KMS-11 (cell line): Measurements from ENCODE around the gene MBNL3.

ENCODE experiments used
- H2AFZ ChIP-seq: fragments of 200-600 bp; sonication (generic); 2 replicates; pipeline ENCODE4 v1.6.1; 2016; ENCODE audit warnings: antibody characterized with exemption, mixed run types, low read depth
- H3K27ac ChIP-seq: fragments of 200-600 bp; sonication (generic); 2 replicates; pipeline ENCODE4 v1.6.1; 2016; ENCODE audit warnings: mild to moderate bottlenecking, mixed run types
- H3K27me3 ChIP-seq: fragments of 200-600 bp; sonication (generic); 2 replicates; pipeline ENCODE4 v1.6.1; 2017; ENCODE audit warnings: mild to moderate bottlenecking, low read depth, mixed run types, moderate library complexity; ENCODE audit not compliant: insufficient read depth
- H3K36me3 ChIP-seq: fragments of 200-600 bp; sonication (generic); 2 replicates; pipeline ENCODE4 v1.6.1; 2017; ENCODE audit warnings: mild to moderate bottlenecking, mixed run types; ENCODE audit not compliant: insufficient read depth
- H3K4me1 ChIP-seq: fragments of 200-600 bp; sonication (generic); 2 replicates; pipeline ENCODE4 v1.6.1; 2016; ENCODE audit warnings: mild to moderate bottlenecking, low read depth, mixed run types; ENCODE audit not compliant: poor library complexity, severe bottlenecking
- H3K4me2 ChIP-seq: fragments of 200-600 bp; sonication (generic); 2 replicates; pipeline ENCODE4 v1.7.0; 2016; ENCODE audit warnings: mild to moderate bottlenecking, mixed run types
- H3K4me3 ChIP-seq: fragments of 200-600 bp; sonication (generic); IDR thresholded peaks from 2 replicates; pipeline ENCODE4 v1.6.1; 2017; ENCODE audit warnings: low read depth, low read length, mixed read lengths; ENCODE audit not compliant: insufficient read depth
- H3K79me2 ChIP-seq: fragments of 200-600 bp; sonication (generic); 2 replicates; pipeline ENCODE4 v1.6.1; 2016; ENCODE audit warnings: low read depth, mixed run types; ENCODE audit not compliant: insufficient read depth
- H3K9ac ChIP-seq: fragments of 200-600 bp; sonication (generic); 2 replicates; pipeline ENCODE4 v1.6.1; 2016; ENCODE audit warnings: mild to moderate bottlenecking, mixed run types
- H4K20me1 ChIP-seq: fragments of 200-600 bp; sonication (generic); 2 replicates; pipeline ENCODE4 v1.6.1; 2016; ENCODE audit warnings: mild to moderate bottlenecking, mixed run types; ENCODE audit not compliant: insufficient read depth
- CTCF ChIP-seq: fragments of 200-600 bp; sonication (generic); conservative IDR thresholded peaks from 2 replicates; pipeline ENCODE4 v1.6.1; 2017; ENCODE audit warnings: low read depth, mild to moderate bottlenecking, antibody characterized with exemption, low read length, moderate library complexity, mixed read lengths

MBNL3 gene

GRCh38 chrX:132336172-132336571, 152.7 kb downstream of the MBNL3 start:
- Histone ChIP-seq H3K4me1 (peaks cover 5% of the 10 kb centered on the region), H3K4me3 (no peak overlapping the region)

GRCh38 chrX:132333351-132333750, 155.5 kb downstream of the MBNL3 start:
- H3K27me3 ChIP-seq: no peaks in the 10 kb centered on the region
- peaks cover 5% of the 10 kb centered on the region for H3K4me1 ChIP-seq
- no peaks in the 10 kb centered on the region for H3K36me3 ChIP-seq
- no peak for TF ChIP-seq CTCF
- H3K4me2 ChIP-seq: peak overlapping the region; percentile 64
- no peak overlapping the region for H3K9ac ChIP-seq
- H3K79me2 ChIP-seq: no peaks in the 10 kb centered on the region
- H4K20me1 ChIP-seq: no peaks in the 10 kb centered on the region
- peak overlapping the region; percentile 27; the same call in 1 of the 2 replicates for H3K27ac ChIP-seq
- H2AFZ ChIP-seq: peak overlapping the region; percentile 52; the same call in 1 of the 2 replicates
- H3K4me3 ChIP-seq: no peak overlapping the region

More at GRCh38 chrX:132336172-132336571, 152.7 kb downstream of the MBNL3 start:
- H3K27me3 ChIP-seq: no peaks in the 10 kb centered on the region
- no peak overlapping the region for H2AFZ ChIP-seq
- H3K36me3 ChIP-seq: no peaks in the 10 kb centered on the region
- H3K4me2 ChIP-seq: no peak overlapping the region
- no peaks in the 10 kb centered on the region for H3K79me2 ChIP-seq
- H4K20me1 ChIP-seq: no peaks in the 10 kb centered on the region
- TF ChIP-seq CTCF: no peak
- H3K27ac ChIP-seq: no peak overlapping the region
- H3K9ac ChIP-seq: no peak overlapping the region

DNA sequence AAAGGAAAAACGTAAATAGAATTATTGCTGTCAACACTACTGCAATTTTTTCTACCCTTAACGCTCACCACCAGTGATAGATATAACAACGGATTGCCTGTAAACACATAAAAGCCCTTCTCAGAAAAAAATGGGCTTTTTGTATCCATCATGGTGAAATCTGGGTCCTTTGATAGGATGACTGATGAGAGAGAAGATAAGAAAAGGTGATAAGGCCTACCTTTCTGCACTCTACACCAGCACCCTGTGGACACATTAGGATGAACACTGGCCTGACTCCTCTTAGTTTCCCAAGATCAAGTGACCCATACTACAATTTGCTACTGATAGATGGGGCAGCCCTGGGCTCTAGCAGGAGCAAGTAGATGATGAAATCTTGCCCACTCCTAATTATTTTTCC, 157.3 kb downstream of the MBNL3 start:
- no peaks in the 10 kb centered on the region for H3K79me2 ChIP-seq
- H3K4me1 ChIP-seq: peaks cover 5% of the 10 kb centered on the region
- no peak overlapping the region for H3K4me3 ChIP-seq

GRCh38 chrX:132331000-132331399, 157.8 kb downstream of the MBNL3 start:
- no peak overlapping the region for H2AFZ ChIP-seq
- H3K36me3 ChIP-seq: no peaks in the 10 kb centered on the region
- no peaks in the 10 kb centered on the region for H3K27me3 ChIP-seq

More for the DNA sequence above, 157.3 kb downstream of the MBNL3 start:
- Histone ChIP-seq H3K27ac (no peak overlapping the region), H2AFZ (no peak overlapping the region), H3K36me3 (no peaks in the 10 kb centered on the region), H3K9ac (no peak overlapping the region), H3K27me3 (no peaks in the 10 kb centered on the region), H4K20me1 (no peaks in the 10 kb centered on the region), H3K4me2 (no peak overlapping the region)
- TF ChIP-seq CTCF: no peak

More at GRCh38 chrX:132331000-132331399, 157.8 kb downstream of the MBNL3 start:
- no peak overlapping the region for H3K4me2 ChIP-seq
- no peak overlapping the region for H3K9ac ChIP-seq
- no peak overlapping the region for H3K4me3 ChIP-seq
- H3K79me2 ChIP-seq: no peaks in the 10 kb centered on the region
- no peak for TF ChIP-seq CTCF
- peaks cover 5% of the 10 kb centered on the region for H3K4me1 ChIP-seq
- no peak overlapping the region for H3K27ac ChIP-seq
- no peaks in the 10 kb centered on the region for H4K20me1 ChIP-seq
